Loucy (cell line): ENCODE data around the gene C21orf58.

ENCODE experiments used
- H2AFZ ChIP-seq: fragments of 200-600 bp; sonication (generic); 2 replicates; pipeline ENCODE4 v1.6.0; 2016; ENCODE audit warnings: antibody characterized with exemption, mild to moderate bottlenecking, low read length, moderate library complexity
- H3F3A ChIP-seq: fragments of 200-600 bp; 2 replicates; pipeline ENCODE4 v1.6.0; 2016; ENCODE audit warnings: antibody characterized with exemption, low read depth, mild to moderate bottlenecking
- H3K27me3 ChIP-seq: fragments of 200-600 bp; sonication (generic); 2 replicates; pipeline ENCODE4 v1.6.1; 2014; ENCODE audit warnings: low read length, mild to moderate bottlenecking; ENCODE audit not compliant: insufficient read depth, poor library complexity, severe bottlenecking
- H3K36me3 ChIP-seq: fragments of 200-600 bp; sonication (generic); 2 replicates; pipeline ENCODE4 v1.6.1; 2016; ENCODE audit warnings: low read length; ENCODE audit not compliant: insufficient read depth
- H3K4me1 ChIP-seq: fragments of 200-600 bp; sonication (generic); 2 replicates; pipeline ENCODE4 v1.5.1; 2014; ENCODE audit warnings: low read length, mild to moderate bottlenecking; ENCODE audit not compliant: insufficient read depth, poor library complexity, severe bottlenecking
- H3K4me2 ChIP-seq: fragments of 200-600 bp; sonication (generic); 2 replicates; pipeline ENCODE4 v1.6.0; 2014; ENCODE audit warnings: antibody characterized with exemption, low read length, low read depth, mild to moderate bottlenecking; ENCODE audit not compliant: poor library complexity, severe bottlenecking
- H3K4me3 ChIP-seq: fragments of 200-600 bp; sonication (generic); 2 replicates; pipeline ENCODE4 v1.5.1; 2014; ENCODE audit warnings: low read length, mild to moderate bottlenecking, mixed read lengths; ENCODE audit not compliant: poor library complexity, severe bottlenecking
- H3K79me2 ChIP-seq: fragments of 200-600 bp; sonication (generic); 2 replicates; pipeline ENCODE4 v1.6.1; 2014; ENCODE audit warnings: low read length; ENCODE audit not compliant: insufficient read depth
- H3K9ac ChIP-seq: fragments of 200-600 bp; sonication (generic); 2 replicates; pipeline ENCODE4 v1.6.0; 2014; ENCODE audit warnings: mild to moderate bottlenecking, low read depth, low read length, moderate library complexity; ENCODE audit not compliant: poor library complexity, severe bottlenecking
- H3K9me2 ChIP-seq: fragments of 200-600 bp; sonication (generic); replicated peaks from 2 replicates; pipeline ENCODE4 v1.6.1; 2016; ENCODE audit warnings: low read depth, low read length, mixed read lengths
- H3K9me3 ChIP-seq: fragments of 200-600 bp; sonication (generic); 2 replicates; pipeline ENCODE4 v1.6.1; 2014; ENCODE audit warnings: mild to moderate bottlenecking, antibody characterized with exemption, low read length, low read depth; ENCODE audit not compliant: insufficient read depth
- H4K20me1 ChIP-seq: fragments of 200-600 bp; sonication (generic); 2 replicates; pipeline ENCODE4 v1.6.0; 2014; ENCODE audit warnings: antibody characterized with exemption, low read length, mild to moderate bottlenecking; ENCODE audit not compliant: insufficient read depth, poor library complexity, severe bottlenecking
- EZH2phosphoT487 ChIP-seq: fragments of 200-600 bp; IDR thresholded peaks from 2 replicates; pipeline ENCODE4 v1.6.1; 2018; ENCODE audit warnings: antibody characterized with exemption, mild to moderate bottlenecking, moderate library complexity, borderline replicate concordance
- TF ChIP-seq, protein P1 (sequence below): fragments of 200-600 bp; sonication (generic); conservative IDR thresholded peaks from 2 replicates; pipeline ENCODE4 v1.5.1; 2014; ENCODE audit warnings: mild to moderate bottlenecking, antibody characterized with exemption, low read length

C21orf58 gene

DNA sequence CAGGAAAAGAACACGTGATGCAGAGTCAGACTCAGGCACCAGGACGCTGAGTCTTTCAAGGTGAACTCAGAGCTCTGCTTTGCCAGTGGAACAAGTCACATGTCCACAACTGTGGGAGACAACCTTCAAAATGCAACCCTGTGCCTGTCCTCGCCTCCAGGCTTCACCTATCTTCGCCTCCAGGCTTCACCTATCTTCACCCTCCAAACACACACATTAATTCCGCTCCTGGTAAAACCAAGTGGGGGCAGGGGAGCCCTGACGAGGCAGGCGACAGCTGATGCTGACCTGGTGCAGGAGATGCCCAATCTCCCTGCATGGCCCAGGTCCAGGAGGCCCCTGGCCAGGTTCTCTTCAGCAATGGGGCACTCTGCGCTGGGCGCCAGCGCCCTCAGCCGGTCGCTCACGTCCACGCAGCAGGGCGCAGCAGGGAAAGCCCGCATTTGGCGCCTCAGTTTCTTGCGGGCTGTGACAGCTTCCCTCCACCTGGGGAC lies 67.1 kb downstream of the C21orf58 start:
- Histone ChIP-seq H3K27me3 (no peaks in the 10 kb centered on the region), H2AFZ (no peak overlapping the region), H3K4me2 (no peak overlapping the region), H3F3A (peaks cover 10% of the 10 kb centered on the region), H3K9me3 (no peaks in the 10 kb centered on the region), H3K79me2 (no peaks in the 10 kb centered on the region), H3K4me1 (peaks cover 40% of the 10 kb centered on the region), H3K4me3 (no peak overlapping the region), H3K9me2 (no peaks in the 10 kb centered on the region), H4K20me1 (no peaks in the 10 kb centered on the region), H3K9ac (peak overlapping the region; percentile 80), H3K36me3 (peaks cover 63% of the 10 kb centered on the region; the same call in 1 of the 2 replicates)
- TF ChIP-seq, protein P1, sequence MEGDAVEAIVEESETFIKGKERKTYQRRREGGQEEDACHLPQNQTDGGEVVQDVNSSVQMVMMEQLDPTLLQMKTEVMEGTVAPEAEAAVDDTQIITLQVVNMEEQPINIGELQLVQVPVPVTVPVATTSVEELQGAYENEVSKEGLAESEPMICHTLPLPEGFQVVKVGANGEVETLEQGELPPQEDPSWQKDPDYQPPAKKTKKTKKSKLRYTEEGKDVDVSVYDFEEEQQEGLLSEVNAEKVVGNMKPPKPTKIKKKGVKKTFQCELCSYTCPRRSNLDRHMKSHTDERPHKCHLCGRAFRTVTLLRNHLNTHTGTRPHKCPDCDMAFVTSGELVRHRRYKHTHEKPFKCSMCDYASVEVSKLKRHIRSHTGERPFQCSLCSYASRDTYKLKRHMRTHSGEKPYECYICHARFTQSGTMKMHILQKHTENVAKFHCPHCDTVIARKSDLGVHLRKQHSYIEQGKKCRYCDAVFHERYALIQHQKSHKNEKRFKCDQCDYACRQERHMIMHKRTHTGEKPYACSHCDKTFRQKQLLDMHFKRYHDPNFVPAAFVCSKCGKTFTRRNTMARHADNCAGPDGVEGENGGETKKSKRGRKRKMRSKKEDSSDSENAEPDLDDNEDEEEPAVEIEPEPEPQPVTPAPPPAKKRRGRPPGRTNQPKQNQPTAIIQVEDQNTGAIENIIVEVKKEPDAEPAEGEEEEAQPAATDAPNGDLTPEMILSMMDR, result no peak
- no peak for TF ChIP-seq EZH2phosphoT487

DNA sequence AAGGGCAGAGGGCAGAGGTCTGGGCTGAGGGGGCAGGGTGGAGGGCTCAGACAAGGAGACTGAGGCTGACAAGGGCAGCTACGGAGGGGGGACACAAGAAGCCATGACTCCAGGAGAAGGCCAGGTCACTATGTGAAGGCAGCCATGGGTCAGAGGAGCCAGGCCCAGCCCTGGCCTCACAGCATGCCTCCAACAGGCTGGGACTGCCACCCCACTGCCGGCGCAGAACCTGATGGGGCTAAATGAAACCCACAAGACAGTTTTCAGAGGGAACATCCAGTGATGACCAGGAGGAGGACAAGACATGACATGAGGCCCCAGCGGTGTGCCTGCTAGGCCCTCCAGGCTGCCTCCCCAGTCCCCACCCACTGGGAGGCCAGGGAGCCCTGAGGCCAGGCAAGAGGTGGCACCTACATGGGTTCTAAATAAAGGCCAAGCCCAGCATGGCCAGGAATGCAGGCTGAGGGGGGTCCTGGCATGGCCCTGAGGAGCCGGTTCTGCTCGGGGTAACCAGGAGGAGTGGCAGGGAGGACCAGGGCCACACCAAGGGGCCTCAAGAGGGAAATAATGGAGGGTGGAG lies 67.8 kb downstream of the C21orf58 start:
- H2AFZ ChIP-seq, result no peak overlapping the region
- peaks cover 67% of the 10 kb centered on the region; the same call in 1 of the 2 replicates for H3K36me3 ChIP-seq
- peak overlapping the region; percentile 80 for H3K9ac ChIP-seq
- no peak overlapping the region for H3K4me2 ChIP-seq
- peaks cover 40% of the 10 kb centered on the region for H3K4me1 ChIP-seq
- H4K20me1 ChIP-seq, result no peaks in the 10 kb centered on the region
- peaks cover 10% of the 10 kb centered on the region for H3F3A ChIP-seq
- no peaks in the 10 kb centered on the region for H3K79me2 ChIP-seq
- no peaks in the 10 kb centered on the region for H3K27me3 ChIP-seq
- TF ChIP-seq EZH2phosphoT487, result no peak
- TF ChIP-seq, protein P1, result no peak
- H3K9me3 ChIP-seq, result no peaks in the 10 kb centered on the region
- no peaks in the 10 kb centered on the region for H3K9me2 ChIP-seq
- no peak overlapping the region for H3K4me3 ChIP-seq

GRCh38 chr21:46255166-46255565 lies 68.5 kb downstream of the C21orf58 start:
- Histone ChIP-seq H3K27me3 (no peaks in the 10 kb centered on the region), H2AFZ (no peak overlapping the region), H3K79me2 (no peaks in the 10 kb centered on the region), H3F3A (peaks cover 10% of the 10 kb centered on the region), H3K9me3 (no peaks in the 10 kb centered on the region), H3K4me1 (peaks cover 46% of the 10 kb centered on the region), H3K4me3 (peak overlapping the region; percentile 68), H3K36me3 (peaks cover 67% of the 10 kb centered on the region; the same call in 1 of the 2 replicates), H3K9me2 (no peaks in the 10 kb centered on the region), H4K20me1 (no peaks in the 10 kb centered on the region), H3K9ac (peak overlapping the region; percentile 80), H3K4me2 (peak overlapping the region; percentile 97)
- TF ChIP-seq, protein P1, result no peak
- TF ChIP-seq EZH2phosphoT487, result no peak
